Measurements from ENCODE around the gene MAGI2.

Gene MAGI2

DNA sequence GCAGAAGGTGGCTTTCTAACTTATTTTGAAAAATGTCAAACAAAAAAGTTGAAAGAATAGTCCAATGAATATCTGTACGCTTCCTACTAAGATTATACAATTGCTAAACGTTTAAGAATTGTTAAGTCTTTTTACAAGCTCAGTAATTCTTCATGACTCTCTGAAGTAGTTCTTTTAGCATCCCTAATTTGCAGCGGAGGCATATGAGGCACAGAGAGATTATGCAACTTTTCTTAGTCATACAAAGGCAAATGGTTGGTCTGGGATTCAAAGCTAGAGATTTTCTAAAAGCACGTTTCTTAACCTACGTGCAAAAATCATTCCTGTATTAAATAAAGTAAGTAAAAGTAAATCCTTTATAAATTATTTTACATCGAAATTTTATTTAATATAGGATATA is 254.2 kb downstream of the MAGI2 start:
- H3K9ac ChIP-seq (ENCODE audit: low read length), result no peak overlapping the region
- H3K36me3 ChIP-seq (ENCODE audit: control insufficient read depth, low read depth, low read length), result no peaks in the 10 kb centered on the region
- no peaks in the 10 kb centered on the region for H3K4me1 ChIP-seq (ENCODE audit: control insufficient read depth, low read depth, low read length)
- no peaks in the 10 kb centered on the region for H3K9me3 ChIP-seq (ENCODE audit: control insufficient read depth, low read depth, low read length)
- H3K4me3 ChIP-seq (ENCODE audit: low read length), result no peak overlapping the region
- no peaks in the 10 kb centered on the region for H3K27me3 ChIP-seq (ENCODE audit: control insufficient read depth, insufficient read depth, low read length)
- no peak overlapping the region for H3K27ac ChIP-seq (ENCODE audit: low read length)

DNA sequence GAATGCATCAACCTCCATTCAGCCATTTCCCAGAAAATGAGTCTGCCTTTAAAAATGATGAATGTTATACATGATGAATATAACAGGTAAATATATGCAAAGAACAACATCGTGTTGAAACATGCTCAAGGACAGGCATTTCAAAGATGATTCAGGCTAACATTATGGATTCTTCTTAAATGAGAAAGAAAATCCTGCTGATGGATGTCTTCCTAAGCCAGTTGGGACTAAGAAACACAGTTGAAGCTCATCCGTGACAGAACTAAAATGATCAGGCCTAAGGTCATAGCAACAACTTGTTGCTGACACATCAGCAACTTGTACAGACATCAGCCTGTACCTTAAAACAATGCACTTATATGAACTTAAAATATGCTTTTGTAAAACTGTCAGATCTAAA is 267.9 kb downstream of the MAGI2 start:
- Histone ChIP-seq H3K27me3 (ENCODE audit: control insufficient read depth, insufficient read depth, low read length) (no peaks in the 10 kb centered on the region), H3K36me3 (ENCODE audit: control insufficient read depth, low read depth, low read length) (no peaks in the 10 kb centered on the region), H3K4me3 (ENCODE audit: low read length) (no peak overlapping the region), H3K9ac (ENCODE audit: low read length) (no peak overlapping the region), H3K27ac (ENCODE audit: low read length) (no peak overlapping the region), H3K4me1 (ENCODE audit: control insufficient read depth, low read depth, low read length) (no peaks in the 10 kb centered on the region), H3K9me3 (ENCODE audit: control insufficient read depth, low read depth, low read length) (no peaks in the 10 kb centered on the region)

DNA sequence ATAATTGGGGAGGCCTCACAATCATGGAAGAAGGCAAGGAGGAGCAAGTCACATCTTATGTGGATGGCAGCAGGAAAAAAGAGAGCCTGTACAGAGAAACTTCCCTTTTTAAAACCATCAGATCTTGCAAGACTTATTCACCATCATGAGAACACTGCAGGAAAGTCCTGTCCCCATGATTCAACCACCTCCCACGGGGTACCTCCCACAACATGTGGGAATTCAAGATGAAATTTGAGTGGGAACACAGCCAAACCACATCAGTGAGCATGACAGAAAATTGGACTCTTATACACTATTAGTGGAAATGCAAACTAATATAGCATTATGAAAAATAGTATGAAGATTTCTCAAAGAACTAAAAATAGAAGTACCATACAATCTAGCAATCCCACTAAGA is 271.2 kb downstream of the MAGI2 start:
- no peaks in the 10 kb centered on the region for H3K4me1 ChIP-seq (ENCODE audit: control insufficient read depth, low read depth, low read length)
- no peak overlapping the region for H3K27ac ChIP-seq (ENCODE audit: low read length)
- H3K4me3 ChIP-seq (ENCODE audit: low read length), result no peak overlapping the region
- H3K27me3 ChIP-seq (ENCODE audit: control insufficient read depth, insufficient read depth, low read length), result no peaks in the 10 kb centered on the region
- no peaks in the 10 kb centered on the region for H3K36me3 ChIP-seq (ENCODE audit: control insufficient read depth, low read depth, low read length)
- H3K9me3 ChIP-seq (ENCODE audit: control insufficient read depth, low read depth, low read length), result no peaks in the 10 kb centered on the region
- no peak overlapping the region for H3K9ac ChIP-seq (ENCODE audit: low read length)

DNA sequence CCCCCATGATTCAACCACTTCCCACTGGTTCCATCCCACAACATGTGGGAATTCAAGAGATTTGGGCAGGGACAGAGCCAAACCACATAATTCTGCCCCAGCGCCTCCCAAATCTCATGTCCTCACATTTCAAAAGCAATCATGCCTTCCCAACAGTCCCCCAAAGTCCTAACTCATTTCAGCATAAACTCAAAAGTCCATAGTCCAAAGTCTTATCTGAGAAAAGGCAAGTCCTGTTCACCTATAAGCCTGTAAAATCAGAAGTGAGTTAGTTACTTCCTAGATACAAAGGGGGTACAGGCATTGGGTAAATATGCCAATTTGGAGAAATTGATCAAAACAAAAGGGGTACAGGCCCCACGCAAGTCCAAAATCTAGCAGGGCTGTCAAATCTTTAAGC is 272.9 kb downstream of the MAGI2 start:
- no peaks in the 10 kb centered on the region for H3K4me1 ChIP-seq (ENCODE audit: control insufficient read depth, low read depth, low read length)
- H3K9me3 ChIP-seq (ENCODE audit: control insufficient read depth, low read depth, low read length), result no peaks in the 10 kb centered on the region
- H3K36me3 ChIP-seq (ENCODE audit: control insufficient read depth, low read depth, low read length), result no peaks in the 10 kb centered on the region
- no peaks in the 10 kb centered on the region for H3K27me3 ChIP-seq (ENCODE audit: control insufficient read depth, insufficient read depth, low read length)
- no peak overlapping the region for H3K4me3 ChIP-seq (ENCODE audit: low read length)
- no peak overlapping the region for H3K9ac ChIP-seq (ENCODE audit: low read length)
- H3K27ac ChIP-seq (ENCODE audit: low read length), result no peak overlapping the region

DNA sequence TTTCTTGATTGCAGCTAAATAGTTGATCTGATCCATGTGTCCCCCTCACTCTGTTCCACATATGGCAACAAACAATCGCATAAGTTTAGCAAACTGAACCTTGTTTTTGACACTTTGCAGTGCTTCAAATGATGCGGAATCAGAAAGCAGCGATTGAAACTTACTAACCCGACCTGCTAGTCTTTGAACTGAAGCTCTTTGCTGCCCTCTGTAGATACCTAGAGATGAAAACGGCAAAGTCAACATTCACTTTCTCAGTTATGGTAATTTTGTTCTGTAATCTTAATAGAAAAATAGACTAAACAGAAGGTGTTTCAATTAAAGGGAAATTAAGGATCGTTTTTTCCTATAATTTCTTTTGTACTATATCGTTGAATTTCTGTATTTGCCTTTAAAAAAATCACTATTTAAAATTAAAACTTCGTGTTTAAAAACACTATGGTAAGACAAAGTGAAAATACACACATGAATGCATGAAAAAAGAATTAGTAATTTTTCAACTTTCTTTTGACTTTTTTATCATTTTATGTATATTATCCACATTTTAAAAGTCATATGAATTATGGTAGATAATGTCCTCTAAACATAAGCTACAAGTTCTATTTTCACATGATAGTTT is 276.5 kb downstream of the MAGI2 start:
- no peak overlapping the region for H3K4me3 ChIP-seq (ENCODE audit: low read length)
- no peak overlapping the region for H3K9ac ChIP-seq (ENCODE audit: low read length)
- no peaks in the 10 kb centered on the region for H3K27me3 ChIP-seq (ENCODE audit: control insufficient read depth, insufficient read depth, low read length)
- H3K4me1 ChIP-seq (ENCODE audit: control insufficient read depth, low read depth, low read length), result no peaks in the 10 kb centered on the region
- no peak overlapping the region for H3K27ac ChIP-seq (ENCODE audit: low read length)
- H3K36me3 ChIP-seq (ENCODE audit: control insufficient read depth, low read depth, low read length), result no peaks in the 10 kb centered on the region
- no peaks in the 10 kb centered on the region for H3K9me3 ChIP-seq (ENCODE audit: control insufficient read depth, low read depth, low read length)

DNA sequence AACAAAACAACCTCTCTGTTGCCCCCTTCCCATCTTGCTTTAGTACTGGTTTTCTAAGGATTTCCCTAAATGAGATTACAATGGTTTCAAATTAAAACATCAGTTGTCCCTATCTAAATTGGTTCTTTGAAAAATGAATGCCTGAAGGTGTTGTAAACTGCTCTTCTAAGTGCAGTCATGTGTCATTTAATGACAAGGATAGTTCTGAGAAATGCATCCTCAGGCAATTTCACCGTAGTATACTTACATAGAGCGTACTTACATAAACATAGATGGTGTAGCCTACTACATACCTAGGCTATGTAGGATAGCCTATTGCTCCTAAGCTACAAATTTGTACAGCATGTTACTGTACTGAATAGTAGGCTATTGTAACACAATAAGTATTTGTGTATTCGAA is 278.1 kb downstream of the MAGI2 start:
- H3K9ac ChIP-seq (ENCODE audit: low read length), result no peak overlapping the region
- H3K4me3 ChIP-seq (ENCODE audit: low read length), result no peak overlapping the region
- H3K9me3 ChIP-seq (ENCODE audit: control insufficient read depth, low read depth, low read length), result no peaks in the 10 kb centered on the region
- H3K27me3 ChIP-seq (ENCODE audit: control insufficient read depth, insufficient read depth, low read length), result no peaks in the 10 kb centered on the region
- H3K36me3 ChIP-seq (ENCODE audit: control insufficient read depth, low read depth, low read length), result no peaks in the 10 kb centered on the region
- no peak overlapping the region for H3K27ac ChIP-seq (ENCODE audit: low read length)
- H3K4me1 ChIP-seq (ENCODE audit: control insufficient read depth, low read depth, low read length), result no peaks in the 10 kb centered on the region

DNA sequence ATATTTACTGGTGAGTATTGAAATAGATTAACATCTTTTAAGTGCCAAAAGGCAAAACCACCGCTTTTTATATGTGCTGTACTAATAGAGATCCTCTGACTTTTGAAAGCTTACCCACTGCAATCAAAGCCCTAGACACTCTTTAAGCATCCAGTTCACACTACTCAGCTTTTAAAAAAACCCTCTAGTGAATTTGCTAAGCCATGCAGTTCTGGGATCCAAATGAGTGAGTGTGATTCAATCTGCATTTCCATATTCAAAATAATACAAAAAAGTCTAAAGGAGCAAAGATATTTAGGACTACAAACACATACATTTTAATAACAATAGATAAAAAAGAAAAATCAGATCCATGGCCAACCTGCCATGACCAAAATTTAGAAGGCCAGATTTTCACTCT is 288.2 kb downstream of the MAGI2 start:
- no peak overlapping the region for H3K4me3 ChIP-seq (ENCODE audit: low read length)

DNA sequence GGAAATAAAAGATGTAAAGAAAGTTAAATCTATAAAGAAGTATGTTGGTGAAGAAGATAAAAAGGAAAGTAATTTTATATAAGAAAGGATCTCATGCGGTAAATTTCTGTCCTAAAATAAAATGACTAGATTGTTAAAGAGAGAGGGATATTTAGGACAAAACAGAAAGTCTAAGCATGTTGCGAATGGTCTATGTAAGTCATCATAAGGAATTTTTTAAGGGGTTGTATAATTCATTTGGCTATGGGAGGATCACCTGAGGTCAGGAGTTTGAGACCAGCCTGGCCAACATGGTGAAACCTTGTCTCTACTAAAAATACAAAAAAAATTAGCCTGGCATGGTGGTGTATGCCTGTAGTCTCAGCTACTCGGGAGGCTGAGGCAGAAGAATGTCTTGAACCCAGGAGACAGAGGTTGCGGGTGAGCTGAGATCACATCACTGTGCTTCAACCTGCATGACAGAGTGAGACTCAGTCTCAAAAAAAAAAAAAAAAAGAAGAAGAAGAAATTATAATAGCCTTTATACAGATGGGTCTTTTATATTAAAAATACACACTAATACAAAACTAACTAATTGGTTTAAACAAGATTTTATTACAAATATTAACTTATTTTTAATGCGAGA is 294.3 kb downstream of the MAGI2 start:
- no peak overlapping the region for H3K4me3 ChIP-seq (ENCODE audit: low read length)
- no peaks in the 10 kb centered on the region for H3K36me3 ChIP-seq (ENCODE audit: control insufficient read depth, low read depth, low read length)
- no peak overlapping the region for H3K9ac ChIP-seq (ENCODE audit: low read length)

More for the DNA sequence above, 288.2 kb downstream of the MAGI2 start:
- Histone ChIP-seq H3K27ac (ENCODE audit: low read length) (no peak overlapping the region), H3K27me3 (ENCODE audit: control insufficient read depth, insufficient read depth, low read length) (no peaks in the 10 kb centered on the region), H3K9ac (ENCODE audit: low read length) (no peak overlapping the region), H3K36me3 (ENCODE audit: control insufficient read depth, low read depth, low read length) (no peaks in the 10 kb centered on the region), H3K9me3 (ENCODE audit: control insufficient read depth, low read depth, low read length) (peaks cover 13% of the 10 kb centered on the region), H3K4me1 (ENCODE audit: control insufficient read depth, low read depth, low read length) (no peaks in the 10 kb centered on the region)

DNA sequence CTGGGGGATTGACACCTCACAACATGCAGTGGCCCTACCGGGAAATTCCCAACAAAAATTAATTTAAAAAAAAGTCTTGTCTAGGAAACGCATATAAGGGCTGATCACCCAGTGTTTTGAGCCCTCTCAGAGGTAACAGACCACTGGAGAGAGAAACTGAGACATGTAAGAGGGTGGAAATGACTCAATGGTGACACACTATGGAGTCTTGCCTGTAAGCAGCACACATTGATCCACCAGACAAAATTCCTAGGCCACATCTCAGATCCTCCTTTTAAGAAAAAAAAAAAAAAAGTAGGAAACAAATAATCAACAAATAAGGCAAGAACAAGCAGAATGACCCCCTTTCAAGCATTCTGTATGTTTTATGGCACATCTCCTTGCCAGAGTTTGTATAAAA is 296.2 kb downstream of the MAGI2 start:
- Histone ChIP-seq H3K9ac (ENCODE audit: low read length) (no peak overlapping the region), H3K9me3 (ENCODE audit: control insufficient read depth, low read depth, low read length) (peaks cover 33% of the 10 kb centered on the region), H3K36me3 (ENCODE audit: control insufficient read depth, low read depth, low read length) (no peaks in the 10 kb centered on the region), H3K27ac (ENCODE audit: low read length) (no peak overlapping the region), H3K4me3 (ENCODE audit: low read length) (no peak overlapping the region), H3K27me3 (ENCODE audit: control insufficient read depth, insufficient read depth, low read length) (no peaks in the 10 kb centered on the region), H3K4me1 (ENCODE audit: control insufficient read depth, low read depth, low read length) (no peaks in the 10 kb centered on the region)

More for the DNA sequence above, 294.3 kb downstream of the MAGI2 start:
- Histone ChIP-seq H3K27me3 (ENCODE audit: control insufficient read depth, insufficient read depth, low read length) (no peaks in the 10 kb centered on the region), H3K4me1 (ENCODE audit: control insufficient read depth, low read depth, low read length) (no peaks in the 10 kb centered on the region), H3K27ac (ENCODE audit: low read length) (no peak overlapping the region), H3K9me3 (ENCODE audit: control insufficient read depth, low read depth, low read length) (peaks cover 34% of the 10 kb centered on the region)

DNA sequence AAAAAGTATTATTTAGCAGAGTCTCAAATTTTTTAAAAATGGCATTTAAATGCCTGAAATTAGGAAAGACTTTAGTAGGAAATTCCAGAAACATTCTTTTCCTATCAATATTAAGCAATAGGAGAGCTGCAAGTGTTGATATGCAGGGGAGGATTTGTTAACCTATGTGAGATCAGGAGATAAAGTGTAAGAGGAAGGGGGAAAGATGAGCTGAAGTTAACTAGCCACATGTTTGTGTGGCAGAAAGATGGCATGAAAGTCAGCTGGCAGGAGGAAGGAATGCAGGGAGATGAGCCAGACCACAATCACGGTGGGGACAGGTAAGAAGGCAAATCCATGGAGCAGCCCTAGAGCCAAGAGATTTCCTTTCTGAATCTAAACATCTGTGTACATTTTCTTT is 303.6 kb downstream of the MAGI2 start:
- no peak overlapping the region for H3K4me3 ChIP-seq (ENCODE audit: low read length)
- no peak overlapping the region for H3K27ac ChIP-seq (ENCODE audit: low read length)
- no peaks in the 10 kb centered on the region for H3K27me3 ChIP-seq (ENCODE audit: control insufficient read depth, insufficient read depth, low read length)
- no peaks in the 10 kb centered on the region for H3K9me3 ChIP-seq (ENCODE audit: control insufficient read depth, low read depth, low read length)
- H3K36me3 ChIP-seq (ENCODE audit: control insufficient read depth, low read depth, low read length), result no peaks in the 10 kb centered on the region
- no peak overlapping the region for H3K9ac ChIP-seq (ENCODE audit: low read length)
- no peaks in the 10 kb centered on the region for H3K4me1 ChIP-seq (ENCODE audit: control insufficient read depth, low read depth, low read length)

DNA sequence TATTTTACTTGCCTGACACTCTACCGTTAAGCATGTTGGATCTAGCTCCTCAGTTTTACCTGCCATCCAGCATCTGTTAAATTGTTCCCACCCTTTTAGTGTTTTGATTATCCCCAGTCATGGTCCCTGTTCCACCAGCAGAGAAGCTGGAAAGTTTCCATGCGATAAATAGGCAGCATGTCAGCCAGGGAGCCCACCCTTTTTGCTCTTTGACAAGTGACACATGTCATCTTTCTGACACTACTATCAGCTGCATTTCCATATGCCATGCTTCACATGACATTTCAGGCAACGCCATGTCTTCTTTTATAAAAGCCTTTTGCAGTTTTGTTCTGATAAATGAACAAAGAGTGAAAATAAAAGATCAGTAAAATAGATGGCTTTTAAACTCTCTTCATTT is 310.8 kb downstream of the MAGI2 start:
- Histone ChIP-seq H3K4me3 (ENCODE audit: low read length) (no peak overlapping the region), H3K27ac (ENCODE audit: low read length) (no peak overlapping the region), H3K9me3 (ENCODE audit: control insufficient read depth, low read depth, low read length) (no peaks in the 10 kb centered on the region), H3K4me1 (ENCODE audit: control insufficient read depth, low read depth, low read length) (no peaks in the 10 kb centered on the region), H3K27me3 (ENCODE audit: control insufficient read depth, insufficient read depth, low read length) (no peaks in the 10 kb centered on the region), H3K9ac (ENCODE audit: low read length) (no peak overlapping the region), H3K36me3 (ENCODE audit: control insufficient read depth, low read depth, low read length) (no peaks in the 10 kb centered on the region)

DNA sequence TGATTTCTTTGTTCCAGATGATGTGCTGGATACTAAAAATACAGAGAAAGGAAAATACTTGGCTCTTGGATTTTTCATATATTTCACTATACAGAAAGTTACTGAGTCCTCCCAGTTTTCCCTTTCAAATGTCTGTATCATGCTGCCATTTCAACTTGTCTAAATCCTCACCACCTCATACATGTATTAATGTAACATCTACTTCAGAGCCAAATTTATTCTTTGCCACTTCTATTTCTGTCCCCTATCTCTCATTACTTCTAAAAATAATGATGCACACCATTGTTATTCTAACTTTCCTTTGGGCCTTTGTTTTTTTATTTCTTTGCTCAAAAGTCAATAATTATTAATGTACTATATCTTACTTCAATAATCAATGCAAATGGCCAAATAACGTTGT is 312.2 kb downstream of the MAGI2 start:
- no peaks in the 10 kb centered on the region for H3K27me3 ChIP-seq (ENCODE audit: control insufficient read depth, insufficient read depth, low read length)
- H3K9me3 ChIP-seq (ENCODE audit: control insufficient read depth, low read depth, low read length), result no peaks in the 10 kb centered on the region
- no peaks in the 10 kb centered on the region for H3K36me3 ChIP-seq (ENCODE audit: control insufficient read depth, low read depth, low read length)
- no peak overlapping the region for H3K9ac ChIP-seq (ENCODE audit: low read length)
- no peaks in the 10 kb centered on the region for H3K4me1 ChIP-seq (ENCODE audit: control insufficient read depth, low read depth, low read length)
- no peak overlapping the region for H3K4me3 ChIP-seq (ENCODE audit: low read length)
- H3K27ac ChIP-seq (ENCODE audit: low read length), result no peak overlapping the region

Data from iPS-18a (cell line).